Measurements from ENCODE around the gene RTCA. TPM values are rescaled to one million over a fixed set of nuclear protein-coding genes. Genes with fewer than 3 reads are reported as not detected.
"Not testable (repeated sequence)": the region's sequence is repeated elsewhere in the genome, so short reads cannot be mapped to it uniquely, and the experiment has no call there.

The RTCA gene
- polyA plus RNA-seq, 3 donors from 2014 or later: 14.7 to 28.4 (median 27.5) TPM

DNA sequence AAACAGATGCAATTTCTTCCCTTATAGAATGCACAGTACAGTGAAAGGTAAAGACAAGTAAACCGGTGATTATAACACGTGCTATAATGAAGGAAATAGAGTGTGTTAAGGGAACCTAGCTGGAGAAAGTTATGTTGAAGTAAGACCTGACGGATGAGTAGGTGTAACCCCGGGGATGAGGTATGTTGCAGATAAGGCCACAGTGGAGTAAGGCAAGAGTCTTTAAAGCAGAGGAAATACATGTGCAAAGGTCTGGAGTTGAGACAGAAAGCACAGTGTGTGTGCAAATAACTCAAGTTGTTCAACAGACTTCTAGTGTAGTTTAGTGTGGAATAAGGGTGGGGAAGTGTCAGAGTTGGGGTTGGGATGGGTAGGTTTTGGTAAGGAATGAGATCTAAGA lies 19.3 kb upstream of the RTCA start:
- Mint-ChIP-seq H3K9me3 (no peaks in the 10 kb centered on the region), H3K27me3 (ENCODE audit: low read depth in 3 of 3) (no peaks in the 10 kb centered on the region), H3K4me3 (peak overlapping the region in 1 of 5 donors; percentile 5), H3K36me3 (peaks cover 0 to 7% (median 0%) of the 10 kb centered on the region in 3 donors), H3K4me1 (peaks cover 13 to 27% of the 10 kb centered on the region in 2 donors), H3K27ac (peak overlapping the region in 1 of 6 donors; percentile 0)
- DNase-seq: no peak

GRCh38 chr1:100249155-100249536 lies 16.9 kb upstream of the RTCA start:
- no peak for DNase-seq
- Mint-ChIP-seq H3K4me3 (no peak overlapping the region), H3K27me3 (ENCODE audit: low read depth in 3 of 3) (peaks cover 0 to 1% (median 0%) of the 10 kb centered on the region in 3 donors)

DNA sequence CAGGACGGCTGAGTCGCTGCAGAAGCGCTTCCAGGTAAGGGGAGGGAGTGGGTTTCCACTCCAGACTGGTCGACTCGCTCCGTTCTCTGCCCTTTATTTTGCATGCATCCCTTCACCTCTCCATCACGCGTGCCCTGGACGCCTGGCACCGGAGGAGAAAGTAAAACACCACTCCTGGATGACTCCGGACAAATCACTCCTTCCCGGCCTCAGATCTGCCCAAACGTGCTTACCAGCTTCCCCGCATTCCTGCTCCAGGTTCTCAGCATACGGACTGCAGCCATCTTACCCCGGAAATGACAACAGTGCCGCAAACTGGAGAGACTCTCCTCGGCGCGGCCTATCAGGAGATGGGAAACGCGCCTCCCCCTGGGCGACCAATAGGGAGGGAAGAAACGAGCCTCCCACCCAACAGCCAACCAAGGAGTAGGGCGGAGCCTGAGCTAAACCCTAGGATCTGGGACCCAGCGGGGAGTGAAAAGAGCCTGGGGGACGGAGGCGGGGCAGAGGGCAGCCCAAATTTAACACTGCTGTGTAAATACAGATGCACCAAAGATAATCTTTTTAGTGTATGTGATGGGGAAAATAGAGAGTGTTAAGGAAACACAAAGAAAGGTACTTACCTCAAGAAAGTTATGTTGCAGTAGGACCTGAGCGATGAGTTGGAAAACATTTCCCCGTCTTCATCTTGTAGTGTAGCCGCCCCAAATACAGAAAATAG lies 16.3 kb upstream of the RTCA start, which contains the start of gene DBT:
Gene DBT (minus strand): TSS at position 298 of the 721 bp plus-strand sequence. CDS start 14 bp downstream, at position 284.
- peaks cover 13 to 15% of the 10 kb centered on the region in 2 donors for H3K4me1 Mint-ChIP-seq
- H3K36me3 Mint-ChIP-seq: no peaks in the 10 kb centered on the region
- no peaks in the 10 kb centered on the region for H3K9me3 Mint-ChIP-seq
- DNase-seq: peak; percentile 88 to 89 (median 88)
- no peak within 1 kb of the TSS for H3K4me3 Mint-ChIP-seq
- H3K27me3 Mint-ChIP-seq (ENCODE audit: low read depth in 3 of 3): peaks cover 0 to 1% (median 0%) of the 10 kb centered on the region in 3 donors
- H3K27ac Mint-ChIP-seq: peak within 1 kb of the TSS in 2 of 6 donors; percentile 12 to 43

More at GRCh38 chr1:100249155-100249536, 16.9 kb upstream of the RTCA start:
- Mint-ChIP-seq H3K4me1 (peaks cover 13 to 20% of the 10 kb centered on the region in 2 donors), H3K27ac (no peak overlapping the region), H3K9me3 (no peaks in the 10 kb centered on the region), H3K36me3 (peaks cover 0 to under 1% (median 0%) of the 10 kb centered on the region in 3 donors)

DNA sequence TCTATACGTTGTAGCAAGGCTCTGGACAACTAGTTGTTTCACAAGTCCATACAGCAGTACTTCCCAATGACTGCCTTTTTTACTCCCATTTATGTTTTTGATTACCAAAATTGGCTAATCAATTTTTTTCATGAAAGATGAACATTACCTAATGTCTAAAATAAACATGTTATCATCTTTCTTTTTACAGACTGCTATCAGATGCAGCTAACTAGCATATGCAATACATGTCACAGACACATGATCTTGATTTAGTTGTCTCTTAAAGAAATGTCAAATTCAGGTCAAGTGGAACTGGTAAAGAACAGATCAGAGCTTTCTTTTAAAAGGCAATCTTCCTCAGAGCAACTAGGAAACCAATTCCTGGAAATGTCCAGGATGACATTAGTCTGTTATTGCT lies 15.8 kb upstream of the RTCA start:
- peaks cover 0 to 1% (median 0%) of the 10 kb centered on the region in 3 donors for H3K27me3 Mint-ChIP-seq (ENCODE audit: low read depth in 3 of 3)
- H3K4me1 Mint-ChIP-seq: peaks cover 11 to 13% of the 10 kb centered on the region in 2 donors
- H3K27ac Mint-ChIP-seq: peak overlapping the region in 1 of 6 donors; percentile 14
- H3K9me3 Mint-ChIP-seq: no peaks in the 10 kb centered on the region
- DNase-seq: no peak
- no peak overlapping the region for H3K4me3 Mint-ChIP-seq
- H3K36me3 Mint-ChIP-seq: no peaks in the 10 kb centered on the region

- no peak overlapping the region for H3K4me3 Mint-ChIP-seq
- peaks cover 0 to 2% (median 1%) of the 10 kb centered on the region in 3 donors for H3K27me3 Mint-ChIP-seq (ENCODE audit: low read depth in 3 of 3)
- no peak for DNase-seq
- H3K9me3 Mint-ChIP-seq: no peaks in the 10 kb centered on the region
- peaks cover 11 to 13% of the 10 kb centered on the region in 2 donors for H3K4me1 Mint-ChIP-seq
- no peaks in the 10 kb centered on the region for H3K36me3 Mint-ChIP-seq
- H3K27ac Mint-ChIP-seq: peak overlapping the region in 2 of 6 donors; percentile 12 to 43
Observed at GRCh38 chr1:100250807-100251206, 15.2 kb upstream of the RTCA start.

DNA sequence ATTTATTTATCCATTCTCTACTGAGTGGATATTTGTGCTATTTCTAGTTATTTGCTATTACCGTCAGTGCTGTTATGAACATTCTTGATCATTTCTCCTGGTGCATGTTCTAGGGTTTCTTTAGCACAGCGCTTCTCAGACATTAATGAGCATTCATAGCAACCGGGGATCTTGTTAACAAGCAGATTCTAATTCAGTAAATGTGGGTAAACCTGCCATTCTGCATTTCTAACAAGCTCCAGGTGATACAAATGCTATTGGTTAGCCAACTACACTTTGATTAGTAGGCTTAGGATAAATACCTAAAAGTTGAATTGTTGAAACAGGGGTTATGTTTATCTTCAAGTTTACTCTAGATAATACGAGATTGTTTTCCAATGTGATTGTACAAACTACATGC lies 13.1 kb upstream of the RTCA start:
- no peaks in the 10 kb centered on the region for H3K9me3 Mint-ChIP-seq
- H3K4me3 Mint-ChIP-seq: no peak overlapping the region
- H3K27ac Mint-ChIP-seq: no peak overlapping the region
- no peaks in the 10 kb centered on the region for H3K36me3 Mint-ChIP-seq
- peaks cover 0 to 8% of the 10 kb centered on the region in 2 donors for H3K4me1 Mint-ChIP-seq
- DNase-seq: no peak
- H3K27me3 Mint-ChIP-seq (ENCODE audit: low read depth in 3 of 3): peaks cover 0 to 3% (median 1%) of the 10 kb centered on the region in 3 donors

GRCh38 chr1:100253552-100253951 lies 12.5 kb upstream of the RTCA start:
- DNase-seq: no peak
- Mint-ChIP-seq H3K36me3 (no peaks in the 10 kb centered on the region), H3K4me1 (peaks cover 0 to 8% of the 10 kb centered on the region in 2 donors), H3K27ac (no peak overlapping the region), H3K9me3 (no peaks in the 10 kb centered on the region), H3K4me3 (no peak overlapping the region), H3K27me3 (ENCODE audit: low read depth in 3 of 3) (peaks cover 1 to 3% (median 1%) of the 10 kb centered on the region in 3 donors)

DNA sequence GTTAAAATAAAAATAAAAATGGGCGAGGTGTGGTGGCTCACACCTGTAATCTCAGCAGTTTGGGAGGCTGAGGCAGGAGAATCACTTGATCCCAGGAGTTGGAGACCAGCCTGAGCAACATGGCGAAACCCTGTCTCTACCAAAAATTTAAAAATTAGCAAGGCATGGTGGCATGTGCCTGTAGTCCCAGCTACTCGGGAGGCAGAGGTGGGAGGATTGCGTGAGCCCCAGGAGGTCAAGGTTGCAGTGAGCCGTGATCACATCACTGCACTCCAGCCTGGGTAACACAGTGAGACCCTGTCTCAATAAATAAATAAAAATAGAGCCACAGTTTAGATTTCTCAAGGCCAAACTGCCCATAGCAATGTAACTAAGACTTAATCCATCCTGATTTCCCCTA lies 9.7 kb upstream of the RTCA start:
- H3K4me1 Mint-ChIP-seq, H3K9me3 Mint-ChIP-seq: not testable (repeated sequence)

DNA sequence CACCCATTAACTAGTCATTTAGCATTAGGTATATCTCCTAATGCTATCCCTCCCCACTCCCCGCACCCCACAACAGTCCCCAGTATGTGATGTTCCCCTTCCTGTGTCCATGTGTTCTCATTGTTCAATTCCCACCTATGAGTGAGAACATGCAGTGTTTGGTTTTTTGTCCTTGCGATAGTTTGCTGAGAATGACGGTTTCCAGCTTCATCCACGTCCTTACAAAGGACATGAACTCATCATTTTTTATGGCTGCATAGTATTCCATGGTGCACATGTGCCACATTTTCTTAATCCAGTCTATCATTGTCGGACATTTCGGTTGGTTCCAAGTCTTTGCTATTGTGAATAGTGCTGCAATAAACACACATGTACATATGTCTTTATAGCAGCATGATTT lies 7.6 kb upstream of the RTCA start:
- not testable (repeated sequence) for H3K9me3 Mint-ChIP-seq

More for the DNA sequence above, 9.7 kb upstream of the RTCA start:
- H3K27me3 Mint-ChIP-seq (ENCODE audit: low read depth in 3 of 3); H3K4me3 Mint-ChIP-seq; H3K36me3 Mint-ChIP-seq; H3K27ac Mint-ChIP-seq; DNase-seq: not testable (repeated sequence)

DNA sequence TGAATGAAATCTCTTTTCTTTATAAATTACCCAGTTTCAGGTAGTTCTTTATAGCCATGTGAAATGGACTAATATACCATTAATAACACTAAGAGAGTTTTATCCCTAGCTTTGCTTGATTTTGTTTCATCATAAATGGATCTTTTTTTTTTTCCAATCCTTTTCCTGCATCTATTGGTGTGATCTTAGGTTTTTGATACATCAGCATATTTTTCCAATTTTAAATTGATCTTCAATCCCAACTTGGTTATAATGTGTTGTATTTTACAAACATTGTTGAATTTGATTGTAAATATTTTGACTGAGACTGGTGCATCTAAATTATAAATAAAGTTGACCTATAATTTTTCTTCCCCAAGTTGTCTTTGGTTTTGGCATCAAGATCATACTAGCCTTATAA lies 4.3 kb upstream of the RTCA start:
- no peak for DNase-seq
- peaks cover 12 to 18% (median 15%) of the 10 kb centered on the region in 3 donors for H3K27me3 Mint-ChIP-seq (ENCODE audit: low read depth in 3 of 3)
- no peak overlapping the region for H3K4me3 Mint-ChIP-seq
- H3K36me3 Mint-ChIP-seq: peaks cover 4 to 23% (median 22%) of the 10 kb centered on the region in 3 donors
- peaks cover 16 to 20% of the 10 kb centered on the region in 2 donors for H3K4me1 Mint-ChIP-seq
- peaks cover 0 to 10% (median 2%) of the 10 kb centered on the region in 6 donors for H3K9me3 Mint-ChIP-seq
- H3K27ac Mint-ChIP-seq: no peak overlapping the region

More for the DNA sequence above, 7.6 kb upstream of the RTCA start:
- H3K27ac Mint-ChIP-seq; DNase-seq; H3K4me1 Mint-ChIP-seq; H3K4me3 Mint-ChIP-seq; H3K27me3 Mint-ChIP-seq (ENCODE audit: low read depth in 3 of 3): not testable (repeated sequence)
- H3K36me3 Mint-ChIP-seq: peaks cover 0 to 13% (median 12%) of the 10 kb centered on the region in 3 donors

GRCh38 chr1:100264081-100264480 lies 1.9 kb upstream of the RTCA start:
- H3K27ac Mint-ChIP-seq, H3K9me3 Mint-ChIP-seq, DNase-seq: not testable (repeated sequence)
- Mint-ChIP-seq H3K4me1 (peaks cover 37 to 44% of the 10 kb centered on the region in 2 donors), H3K36me3 (peaks cover 9 to 31% (median 22%) of the 10 kb centered on the region in 3 donors), H3K27me3 (ENCODE audit: low read depth in 3 of 3) (peaks cover 12 to 18% (median 13%) of the 10 kb centered on the region in 3 donors), H3K4me3 (peak overlapping the region in 2 of 5 donors; percentile 17 to 43)

DNA sequence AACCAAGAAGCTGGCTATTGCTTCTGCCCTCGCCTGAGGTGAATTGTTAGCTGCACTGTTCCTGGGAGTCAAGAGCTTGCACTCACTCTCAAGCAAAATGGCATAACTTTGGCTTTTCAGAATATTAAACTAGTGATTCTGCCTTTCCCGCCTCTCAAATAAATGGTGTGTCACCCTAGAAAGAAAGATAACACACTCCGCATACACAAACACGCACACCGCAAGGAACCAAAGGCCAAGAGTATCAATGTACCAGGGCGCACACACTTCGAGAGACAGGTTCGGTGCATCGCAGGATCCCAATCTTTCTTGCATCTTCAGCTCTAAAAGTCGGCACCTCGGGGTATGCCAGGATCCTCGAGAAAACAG lies 470 bp upstream of the RTCA start:
- peaks cover 0 to 4% (median 1%) of the 10 kb centered on the region in 6 donors for H3K9me3 Mint-ChIP-seq
- DNase-seq: no peak
- peaks cover 13 to 35% (median 27%) of the 10 kb centered on the region in 3 donors for H3K36me3 Mint-ChIP-seq
- peaks cover 11 to 18% (median 13%) of the 10 kb centered on the region in 3 donors for H3K27me3 Mint-ChIP-seq (ENCODE audit: low read depth in 3 of 3)
- peaks cover 46 to 57% of the 10 kb centered on the region in 2 donors for H3K4me1 Mint-ChIP-seq
- H3K27ac Mint-ChIP-seq: peak overlapping the region; percentile 94 to 99 (median 97)
- peak overlapping the region; percentile 100 for H3K4me3 Mint-ChIP-seq

GRCh38 chr1:100266741-100267140 lies 725 bp downstream of the RTCA start:
- Mint-ChIP-seq H3K4me1 (peaks cover 48 to 68% of the 10 kb centered on the region in 2 donors), H3K27ac (peak overlapping the region; percentile 94 to 99 (median 97)), H3K4me3 (peak overlapping the region; percentile 100), H3K27me3 (ENCODE audit: low read depth in 3 of 3) (peaks cover 11 to 13% (median 11%) of the 10 kb centered on the region in 3 donors), H3K36me3 (peaks cover 19 to 38% (median 30%) of the 10 kb centered on the region in 3 donors), H3K9me3 (peaks cover 0 to 4% (median 0%) of the 10 kb centered on the region in 6 donors)
- no peak for DNase-seq

DNA sequence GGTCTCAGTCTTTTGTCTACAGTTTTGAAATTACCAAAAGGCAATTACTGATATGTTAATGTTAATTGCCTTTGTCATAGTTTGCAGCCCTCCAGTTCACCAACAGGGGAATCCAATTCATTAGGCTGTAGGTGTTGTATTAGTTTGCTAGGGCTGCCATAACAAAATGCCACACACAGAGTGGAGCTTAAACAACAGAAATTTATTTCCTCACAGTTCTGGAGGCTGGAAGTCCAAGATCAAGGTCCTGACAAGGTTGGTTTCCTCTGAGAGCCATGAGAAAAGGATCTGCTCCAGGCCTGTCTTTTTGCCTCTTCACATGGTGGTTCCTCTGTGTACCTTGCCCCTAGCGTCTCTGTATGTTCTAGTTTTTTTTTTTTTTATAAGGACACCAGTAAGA lies 1.3 kb downstream of the RTCA start:
- DNase-seq: no peak
- H3K27ac Mint-ChIP-seq: peak overlapping the region in 4 of 6 donors; percentile 19 to 96 (median 51)
- peaks cover 23 to 40% (median 33%) of the 10 kb centered on the region in 3 donors for H3K36me3 Mint-ChIP-seq
- peaks cover 11 to 12% (median 11%) of the 10 kb centered on the region in 3 donors for H3K27me3 Mint-ChIP-seq (ENCODE audit: low read depth in 3 of 3)
- peaks cover 0 to 4% (median 0%) of the 10 kb centered on the region in 6 donors for H3K9me3 Mint-ChIP-seq
- peaks cover 48 to 73% of the 10 kb centered on the region in 2 donors for H3K4me1 Mint-ChIP-seq
- peak overlapping the region; percentile 100 for H3K4me3 Mint-ChIP-seq

All from immature natural killer cell (primary cell).